Measurements from ENCODE around the gene WWOX.

WWOX gene

GRCh38 chr16:79064256-79064972 lies 965.0 kb downstream of the WWOX start:
- H3K27me3 ChIP-seq (ENCODE audit: control insufficient read depth, insufficient read depth, low read length), result no peaks in the 10 kb centered on the region
- no peaks in the 10 kb centered on the region for H3K9me3 ChIP-seq (ENCODE audit: control insufficient read depth, insufficient read depth, low read length)
- H3K4me3 ChIP-seq (ENCODE audit: low read depth, low read length), result no peak overlapping the region
- no peaks in the 10 kb centered on the region for H3K4me1 ChIP-seq (ENCODE audit: control insufficient read depth, insufficient read depth, low read length)
- no peak overlapping the region for H3K9ac ChIP-seq (ENCODE audit: low read depth, low read length)
- H3K36me3 ChIP-seq (ENCODE audit: control insufficient read depth, insufficient read depth, low read length), result no peaks in the 10 kb centered on the region
- no peak overlapping the region for H3K27ac ChIP-seq (ENCODE audit: low read depth, low read length)

DNA sequence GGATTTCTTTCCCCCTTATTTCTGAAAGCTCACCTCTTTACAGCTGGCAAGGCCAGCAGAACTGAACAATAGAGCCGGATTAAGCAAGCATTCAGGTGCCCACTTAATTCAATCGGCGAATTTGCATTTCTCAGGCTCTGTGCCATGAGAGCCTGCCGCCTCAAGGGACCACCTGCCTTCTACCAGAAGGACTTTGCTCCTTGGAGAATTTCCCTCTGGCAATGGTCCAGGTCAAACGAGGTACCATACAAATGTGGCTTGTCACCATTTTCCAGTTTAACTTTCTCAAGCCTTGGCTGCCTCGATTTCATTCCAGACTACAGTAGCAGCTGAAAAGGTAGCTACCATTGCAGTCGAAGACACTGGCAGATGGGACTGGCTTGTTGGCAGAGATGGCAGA lies 967.1 kb downstream of the WWOX start:
- H3K27me3 ChIP-seq (ENCODE audit: control insufficient read depth, insufficient read depth, low read length), result no peaks in the 10 kb centered on the region
- no peaks in the 10 kb centered on the region for H3K9me3 ChIP-seq (ENCODE audit: control insufficient read depth, insufficient read depth, low read length)
- no peaks in the 10 kb centered on the region for H3K36me3 ChIP-seq (ENCODE audit: control insufficient read depth, insufficient read depth, low read length)
- H3K4me3 ChIP-seq (ENCODE audit: low read depth, low read length), result no peak overlapping the region
- H3K27ac ChIP-seq (ENCODE audit: low read depth, low read length), result no peak overlapping the region
- no peaks in the 10 kb centered on the region for H3K4me1 ChIP-seq (ENCODE audit: control insufficient read depth, insufficient read depth, low read length)
- H3K9ac ChIP-seq (ENCODE audit: low read depth, low read length), result no peak overlapping the region

DNA sequence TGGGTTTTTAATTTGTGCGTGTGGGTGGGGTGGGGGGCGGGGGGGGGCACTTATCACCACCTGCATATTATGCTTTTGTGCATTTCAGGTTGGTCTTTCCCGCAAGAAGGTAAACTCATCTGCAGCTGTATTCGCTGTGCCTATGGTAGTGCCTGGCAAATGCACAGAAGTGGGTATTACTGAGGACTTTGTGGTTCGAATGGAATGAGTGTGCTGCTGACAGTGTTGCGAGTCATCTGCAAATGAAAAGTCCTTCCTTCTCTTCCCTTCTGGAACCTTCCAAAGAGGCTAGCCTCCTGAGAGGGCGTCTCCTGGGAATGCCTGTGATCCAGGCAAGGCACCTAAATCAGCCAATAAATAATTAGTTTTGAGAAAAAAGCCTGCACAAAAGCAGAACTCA lies 968.1 kb downstream of the WWOX start:
- Histone ChIP-seq H3K9me3 (ENCODE audit: control insufficient read depth, insufficient read depth, low read length) (no peaks in the 10 kb centered on the region), H3K9ac (ENCODE audit: low read depth, low read length) (no peak overlapping the region), H3K27me3 (ENCODE audit: control insufficient read depth, insufficient read depth, low read length) (no peaks in the 10 kb centered on the region), H3K4me3 (ENCODE audit: low read depth, low read length) (no peak overlapping the region), H3K36me3 (ENCODE audit: control insufficient read depth, insufficient read depth, low read length) (no peaks in the 10 kb centered on the region), H3K27ac (ENCODE audit: low read depth, low read length) (no peak overlapping the region), H3K4me1 (ENCODE audit: control insufficient read depth, insufficient read depth, low read length) (no peaks in the 10 kb centered on the region)

GRCh38 chr16:79069121-79069520 lies 969.7 kb downstream of the WWOX start:
- no peaks in the 10 kb centered on the region for H3K36me3 ChIP-seq (ENCODE audit: control insufficient read depth, insufficient read depth, low read length)

DNA sequence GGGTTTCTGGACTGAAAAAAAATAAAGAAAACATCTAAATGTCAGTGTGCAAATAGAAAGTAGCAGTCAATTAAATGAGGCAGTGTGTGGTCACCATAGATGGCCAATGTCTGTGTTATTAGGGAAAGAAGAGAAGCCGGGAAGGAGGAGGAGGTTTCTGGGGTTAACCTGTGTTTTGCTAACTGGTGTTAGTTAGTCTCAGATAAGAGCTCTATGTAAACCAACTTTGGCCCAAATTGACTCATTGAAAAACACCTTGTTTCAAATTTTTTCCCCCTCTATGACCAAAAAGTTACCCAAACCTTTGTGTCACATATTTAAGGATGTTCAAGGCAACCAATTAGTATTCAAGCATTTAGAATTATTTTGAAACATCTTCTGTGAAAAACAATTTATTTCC lies 970.2 kb downstream of the WWOX start:
- no peaks in the 10 kb centered on the region; the same call in 1 of the 2 replicates for H3K4me1 ChIP-seq (ENCODE audit: control insufficient read depth, insufficient read depth, low read length)

More at GRCh38 chr16:79069121-79069520, 969.7 kb downstream of the WWOX start:
- Histone ChIP-seq H3K9ac (ENCODE audit: low read depth, low read length) (no peak overlapping the region), H3K9me3 (ENCODE audit: control insufficient read depth, insufficient read depth, low read length) (no peaks in the 10 kb centered on the region), H3K27me3 (ENCODE audit: control insufficient read depth, insufficient read depth, low read length) (no peaks in the 10 kb centered on the region), H3K4me1 (ENCODE audit: control insufficient read depth, insufficient read depth, low read length) (no peaks in the 10 kb centered on the region), H3K27ac (ENCODE audit: low read depth, low read length) (no peak overlapping the region), H3K4me3 (ENCODE audit: low read depth, low read length) (no peak overlapping the region)

DNA sequence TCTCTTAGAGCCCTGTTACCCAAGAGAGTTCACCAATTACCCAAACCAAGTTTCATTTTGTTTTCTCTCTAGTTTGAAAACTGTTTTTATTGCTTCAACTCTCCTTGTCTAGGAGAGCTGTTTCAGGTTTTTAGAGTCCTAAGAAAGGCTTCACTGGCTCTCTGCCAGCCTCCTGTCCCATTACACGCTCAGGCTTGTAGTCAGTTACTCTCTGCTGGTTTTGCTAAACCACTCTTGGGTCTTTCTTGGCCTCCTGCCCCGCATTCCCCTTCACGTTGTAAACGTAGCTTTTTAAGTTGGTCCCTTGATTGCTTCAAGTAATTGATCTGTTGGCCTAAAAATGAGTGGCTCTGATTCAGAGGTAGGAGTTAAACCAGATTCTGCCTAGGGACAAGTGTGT lies 972.0 kb downstream of the WWOX start:
- Histone ChIP-seq H3K36me3 (ENCODE audit: control insufficient read depth, insufficient read depth, low read length) (no peaks in the 10 kb centered on the region), H3K27ac (ENCODE audit: low read depth, low read length) (no peak overlapping the region), H3K4me3 (ENCODE audit: low read depth, low read length) (no peak overlapping the region), H3K9ac (ENCODE audit: low read depth, low read length) (no peak overlapping the region), H3K9me3 (ENCODE audit: control insufficient read depth, insufficient read depth, low read length) (no peaks in the 10 kb centered on the region), H3K27me3 (ENCODE audit: control insufficient read depth, insufficient read depth, low read length) (no peaks in the 10 kb centered on the region), H3K4me1 (ENCODE audit: control insufficient read depth, insufficient read depth, low read length) (peaks cover 11% of the 10 kb centered on the region)

More for the DNA sequence above, 970.2 kb downstream of the WWOX start:
- H3K9me3 ChIP-seq (ENCODE audit: control insufficient read depth, insufficient read depth, low read length), result no peaks in the 10 kb centered on the region
- no peaks in the 10 kb centered on the region for H3K36me3 ChIP-seq (ENCODE audit: control insufficient read depth, insufficient read depth, low read length)
- H3K27me3 ChIP-seq (ENCODE audit: control insufficient read depth, insufficient read depth, low read length), result no peaks in the 10 kb centered on the region
- no peak overlapping the region for H3K4me3 ChIP-seq (ENCODE audit: low read depth, low read length)
- H3K9ac ChIP-seq (ENCODE audit: low read depth, low read length), result no peak overlapping the region
- H3K27ac ChIP-seq (ENCODE audit: low read depth, low read length), result no peak overlapping the region

DNA sequence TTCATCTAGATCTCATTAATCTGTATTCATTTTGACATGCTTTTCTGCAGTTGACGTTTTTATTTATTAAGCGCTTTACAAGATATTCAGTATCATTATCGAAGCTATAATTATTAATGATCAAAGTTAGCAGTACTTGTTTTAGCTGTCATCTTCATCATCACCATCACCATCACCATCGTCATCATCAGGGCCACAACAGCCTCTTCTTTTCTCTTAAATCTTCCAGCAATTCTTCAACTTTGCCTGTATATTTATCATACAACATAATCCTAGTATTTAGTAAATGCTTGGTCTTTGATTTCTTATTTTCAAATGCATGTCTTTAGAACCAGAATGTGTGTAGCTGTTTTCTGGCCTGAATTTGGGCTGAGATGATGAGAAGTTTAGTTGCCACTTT lies 973.1 kb downstream of the WWOX start:
- Histone ChIP-seq H3K4me1 (ENCODE audit: control insufficient read depth, insufficient read depth, low read length) (peaks cover 20% of the 10 kb centered on the region), H3K27me3 (ENCODE audit: control insufficient read depth, insufficient read depth, low read length) (no peaks in the 10 kb centered on the region), H3K36me3 (ENCODE audit: control insufficient read depth, insufficient read depth, low read length) (no peaks in the 10 kb centered on the region), H3K27ac (ENCODE audit: low read depth, low read length) (no peak overlapping the region), H3K4me3 (ENCODE audit: low read depth, low read length) (no peak overlapping the region), H3K9ac (ENCODE audit: low read depth, low read length) (no peak overlapping the region), H3K9me3 (ENCODE audit: control insufficient read depth, insufficient read depth, low read length) (no peaks in the 10 kb centered on the region)

- H3K27me3 ChIP-seq (ENCODE audit: control insufficient read depth, insufficient read depth, low read length), result no peaks in the 10 kb centered on the region
- no peaks in the 10 kb centered on the region for H3K9me3 ChIP-seq (ENCODE audit: control insufficient read depth, insufficient read depth, low read length)
- H3K4me3 ChIP-seq (ENCODE audit: low read depth, low read length), result no peak overlapping the region
- H3K36me3 ChIP-seq (ENCODE audit: control insufficient read depth, insufficient read depth, low read length), result no peaks in the 10 kb centered on the region
- H3K9ac ChIP-seq (ENCODE audit: low read depth, low read length), result no peak overlapping the region
- peaks cover 20% of the 10 kb centered on the region for H3K4me1 ChIP-seq (ENCODE audit: control insufficient read depth, insufficient read depth, low read length)
- no peak overlapping the region for H3K27ac ChIP-seq (ENCODE audit: low read depth, low read length)
Measured at GRCh38 chr16:79073566-79073965, 974.1 kb downstream of the WWOX start.

DNA sequence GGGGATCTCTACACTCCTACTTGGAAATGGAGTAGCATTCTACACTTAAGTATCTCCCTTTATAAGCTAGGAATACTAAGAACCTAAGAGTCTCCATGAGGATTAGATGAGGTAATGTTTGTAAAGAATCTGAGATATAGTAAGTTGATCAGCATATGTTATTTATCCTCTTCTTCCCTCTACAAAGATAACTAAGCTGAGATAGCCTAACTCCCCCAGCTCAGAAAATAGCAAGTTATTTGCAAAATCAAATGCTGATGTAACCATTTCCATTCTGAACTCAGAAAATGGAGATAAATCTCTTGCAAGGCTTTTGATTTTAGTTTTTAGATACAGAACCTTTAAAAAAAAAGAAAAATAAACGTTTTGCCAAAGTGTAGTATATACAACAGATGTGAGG lies 975.1 kb downstream of the WWOX start:
- H3K36me3 ChIP-seq (ENCODE audit: control insufficient read depth, insufficient read depth, low read length), result no peaks in the 10 kb centered on the region

DNA sequence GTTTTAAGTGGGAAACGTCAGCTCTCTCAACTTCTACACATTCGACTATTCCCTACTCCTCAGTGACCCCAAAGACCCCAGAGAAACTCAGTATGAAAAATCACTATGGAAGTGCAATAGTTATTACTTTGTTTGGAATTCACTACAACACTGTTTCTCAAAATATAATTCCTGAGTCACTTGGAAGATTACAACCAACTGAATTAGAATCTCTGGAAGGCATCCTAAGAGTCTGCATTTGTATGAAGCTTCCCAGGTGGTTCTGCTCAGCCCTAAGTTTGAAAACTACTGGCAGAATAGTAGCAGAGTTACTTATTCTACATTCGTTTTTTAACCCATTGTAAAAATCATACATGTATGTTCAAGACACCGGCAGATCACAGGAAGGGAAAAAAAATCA lies 975.5 kb downstream of the WWOX start:
- H3K4me3 ChIP-seq (ENCODE audit: low read depth, low read length), result no peak overlapping the region
- no peaks in the 10 kb centered on the region for H3K27me3 ChIP-seq (ENCODE audit: control insufficient read depth, insufficient read depth, low read length)
- no peaks in the 10 kb centered on the region for H3K9me3 ChIP-seq (ENCODE audit: control insufficient read depth, insufficient read depth, low read length)
- H3K4me1 ChIP-seq (ENCODE audit: control insufficient read depth, insufficient read depth, low read length), result peaks cover 20% of the 10 kb centered on the region
- H3K9ac ChIP-seq (ENCODE audit: low read depth, low read length), result no peak overlapping the region
- H3K27ac ChIP-seq (ENCODE audit: low read depth, low read length), result no peak overlapping the region
- H3K36me3 ChIP-seq (ENCODE audit: control insufficient read depth, insufficient read depth, low read length), result no peaks in the 10 kb centered on the region

More for the DNA sequence above, 975.1 kb downstream of the WWOX start:
- no peaks in the 10 kb centered on the region for H3K9me3 ChIP-seq (ENCODE audit: control insufficient read depth, insufficient read depth, low read length)
- H3K9ac ChIP-seq (ENCODE audit: low read depth, low read length), result no peak overlapping the region
- H3K4me3 ChIP-seq (ENCODE audit: low read depth, low read length), result no peak overlapping the region
- H3K4me1 ChIP-seq (ENCODE audit: control insufficient read depth, insufficient read depth, low read length), result peaks cover 20% of the 10 kb centered on the region
- H3K27me3 ChIP-seq (ENCODE audit: control insufficient read depth, insufficient read depth, low read length), result no peaks in the 10 kb centered on the region
- H3K27ac ChIP-seq (ENCODE audit: low read depth, low read length), result no peak overlapping the region

DNA sequence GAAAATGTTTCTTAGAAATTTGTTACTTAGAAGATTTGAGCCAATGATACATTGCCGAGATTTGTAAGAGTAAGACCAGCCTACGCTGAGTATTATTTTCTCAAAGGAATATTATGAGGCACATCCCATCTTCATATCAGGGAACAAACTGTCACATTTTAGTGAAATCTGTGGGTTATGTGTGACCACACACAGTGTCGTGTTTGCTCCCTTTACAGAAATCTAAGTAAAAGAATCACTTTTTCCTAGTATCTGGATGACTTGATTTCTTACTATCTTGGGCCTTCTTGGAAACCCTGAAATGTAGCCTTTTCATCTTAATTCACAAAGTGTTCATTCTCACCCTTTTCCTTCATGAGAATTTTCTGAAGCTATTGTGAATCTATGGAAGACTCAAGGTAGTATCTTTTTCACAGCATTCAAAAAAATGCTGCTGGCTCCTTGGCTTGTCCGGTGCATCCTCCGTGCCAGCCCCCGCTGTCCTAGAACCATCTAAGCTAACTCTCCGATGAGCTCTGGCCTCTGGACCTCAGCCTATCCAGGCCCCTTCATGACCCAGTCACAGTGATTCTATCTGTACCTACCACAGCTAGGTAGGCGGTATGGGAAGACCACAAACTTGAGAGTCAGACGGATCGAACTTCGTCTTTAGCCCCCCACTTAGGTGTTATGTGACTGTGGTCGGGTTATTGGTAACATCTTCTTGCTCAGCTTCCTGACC lies 976.8 kb downstream of the WWOX start:
- Histone ChIP-seq H3K36me3 (ENCODE audit: control insufficient read depth, insufficient read depth, low read length) (no peaks in the 10 kb centered on the region), H3K4me1 (ENCODE audit: control insufficient read depth, insufficient read depth, low read length) (peaks cover 20% of the 10 kb centered on the region), H3K9me3 (ENCODE audit: control insufficient read depth, insufficient read depth, low read length) (no peaks in the 10 kb centered on the region), H3K4me3 (ENCODE audit: low read depth, low read length) (no peak overlapping the region), H3K27ac (ENCODE audit: low read depth, low read length) (no peak overlapping the region), H3K9ac (ENCODE audit: low read depth, low read length) (no peak overlapping the region), H3K27me3 (ENCODE audit: control insufficient read depth, insufficient read depth, low read length) (no peaks in the 10 kb centered on the region)
